Hepatocyte (in vitro differentiated cells): ENCODE data around the gene OR14I1.
"Not testable (repeated sequence)": the region's sequence is repeated elsewhere in the genome, so short reads cannot be mapped to it uniquely, and the experiment has no call there.

Experiments
- EZH2 ChIP-seq: fragments of 200-600 bp; sonication (generic); IDR thresholded peaks from 2 replicates; pipeline ENCODE4 v1.6.1; 2016; ENCODE audit warnings: antibody characterized with exemption, mild to moderate bottlenecking, borderline replicate concordance
- TF ChIP-seq, protein P1 (sequence below): fragments of 200-600 bp; sonication (generic); IDR thresholded peaks from 2 replicates; pipeline ENCODE4 v1.5.1; 2016; ENCODE audit warnings: antibody characterized with exemption, mild to moderate bottlenecking; ENCODE audit not compliant: poor library complexity

DNA sequence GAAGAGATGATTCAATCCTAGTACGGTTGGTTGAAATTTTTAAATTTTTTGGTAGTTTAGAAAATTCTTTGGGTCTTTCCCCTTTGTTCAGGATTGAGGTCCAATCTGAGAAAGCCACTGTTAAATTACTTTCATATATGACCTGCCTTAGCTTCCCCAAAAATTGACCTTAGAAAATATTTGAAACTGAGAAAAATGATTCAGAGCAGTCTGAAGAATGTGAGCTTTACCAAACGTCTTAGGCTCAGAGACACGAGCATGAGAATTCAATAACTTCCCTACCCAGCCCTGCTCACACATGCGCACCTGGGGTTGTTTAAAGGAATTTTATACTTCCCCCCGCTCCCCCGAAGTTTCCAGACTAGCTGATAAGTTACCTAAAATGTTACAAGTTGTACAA is 45.8 kb downstream of the OR14I1 start:
- TF ChIP-seq, protein P1, sequence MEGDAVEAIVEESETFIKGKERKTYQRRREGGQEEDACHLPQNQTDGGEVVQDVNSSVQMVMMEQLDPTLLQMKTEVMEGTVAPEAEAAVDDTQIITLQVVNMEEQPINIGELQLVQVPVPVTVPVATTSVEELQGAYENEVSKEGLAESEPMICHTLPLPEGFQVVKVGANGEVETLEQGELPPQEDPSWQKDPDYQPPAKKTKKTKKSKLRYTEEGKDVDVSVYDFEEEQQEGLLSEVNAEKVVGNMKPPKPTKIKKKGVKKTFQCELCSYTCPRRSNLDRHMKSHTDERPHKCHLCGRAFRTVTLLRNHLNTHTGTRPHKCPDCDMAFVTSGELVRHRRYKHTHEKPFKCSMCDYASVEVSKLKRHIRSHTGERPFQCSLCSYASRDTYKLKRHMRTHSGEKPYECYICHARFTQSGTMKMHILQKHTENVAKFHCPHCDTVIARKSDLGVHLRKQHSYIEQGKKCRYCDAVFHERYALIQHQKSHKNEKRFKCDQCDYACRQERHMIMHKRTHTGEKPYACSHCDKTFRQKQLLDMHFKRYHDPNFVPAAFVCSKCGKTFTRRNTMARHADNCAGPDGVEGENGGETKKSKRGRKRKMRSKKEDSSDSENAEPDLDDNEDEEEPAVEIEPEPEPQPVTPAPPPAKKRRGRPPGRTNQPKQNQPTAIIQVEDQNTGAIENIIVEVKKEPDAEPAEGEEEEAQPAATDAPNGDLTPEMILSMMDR = not testable (repeated sequence)
- not testable (repeated sequence) for TF ChIP-seq EZH2
